Ammon's horn (tissue), 1 donor: ENCODE results near the gene BMP5.

Experiments used
- DNase-seq: peaks from one replicate; pipeline ENCODE4 v3.0.0-alpha.2; 2016; ENCODE audit warnings: low spot score

The BMP5 gene

GRCh38 chr6:55811074-55811473 is 64.3 kb downstream of the BMP5 start:
- DNase-seq, result no peak

DNA sequence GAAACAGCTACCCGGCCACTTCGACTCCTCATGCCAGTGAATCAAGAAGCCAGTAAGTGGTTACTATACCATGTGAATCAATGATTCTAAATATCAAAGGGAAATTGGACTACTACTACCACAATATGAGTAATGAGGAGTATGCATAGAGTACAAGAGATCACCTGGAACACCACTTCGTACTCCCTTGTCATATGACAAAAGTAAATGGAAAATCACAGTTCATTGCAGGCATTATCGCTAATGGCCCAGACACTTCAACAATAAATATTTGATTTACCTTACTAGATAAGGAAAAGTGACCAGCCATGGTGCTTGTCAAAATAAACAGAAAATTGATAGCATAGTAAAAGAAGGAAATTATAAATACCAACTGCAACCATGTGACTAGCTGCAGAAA is 73.1 kb downstream of the BMP5 start:
- no peak for DNase-seq

- DNase-seq, result no peak
Measured at GRCh38 chr6:55798571-55798970, 76.8 kb downstream of the BMP5 start.

GRCh38 chr6:55794136-55794812 is 81.1 kb downstream of the BMP5 start:
- DNase-seq, result no peak

- no peak for DNase-seq
Measured at GRCh38 chr6:55785273-55785672, 90.1 kb downstream of the BMP5 start.

DNA sequence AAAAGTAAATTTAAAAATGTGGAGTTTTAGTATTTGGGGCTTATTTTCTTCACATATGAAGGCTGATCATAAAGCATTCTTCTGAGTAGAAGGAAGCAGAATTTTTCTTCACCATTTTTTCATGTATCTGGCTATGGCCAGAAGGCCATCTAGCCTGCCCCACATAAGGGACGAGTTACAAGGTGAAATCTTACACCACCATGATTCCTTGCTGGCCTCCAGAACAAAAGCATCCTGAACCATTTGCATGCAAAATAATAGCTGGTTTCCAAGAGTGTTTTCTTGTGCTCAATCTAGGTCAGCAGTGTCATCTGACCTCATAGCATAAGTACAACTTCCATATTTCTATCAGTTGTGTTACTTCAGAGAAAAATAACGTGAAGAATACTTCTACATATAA is 93.1 kb downstream of the BMP5 start:
- DNase-seq, result no peak

- no peak for DNase-seq
Measured at GRCh38 chr6:55778705-55779104, 96.7 kb downstream of the BMP5 start.

DNA sequence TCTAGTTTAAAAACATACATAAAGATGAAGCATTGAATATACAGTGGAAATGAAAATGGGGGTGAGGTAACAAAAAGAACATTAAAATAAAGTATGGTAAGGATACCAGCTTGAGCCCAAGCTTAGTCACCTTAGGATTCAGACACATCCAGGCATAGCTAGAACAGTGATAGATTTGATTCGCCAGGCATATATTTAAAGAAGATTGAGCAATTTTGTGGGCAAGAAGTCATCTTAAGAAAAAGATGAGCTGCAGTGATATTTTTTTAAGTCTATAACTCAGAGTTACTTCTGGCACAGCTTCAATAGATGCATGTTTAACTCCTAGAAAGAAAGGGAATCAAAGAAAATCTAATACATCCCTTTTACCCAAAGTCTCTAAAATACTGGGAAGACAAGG is 97.9 kb downstream of the BMP5 start:
- DNase-seq, result no peak

DNA sequence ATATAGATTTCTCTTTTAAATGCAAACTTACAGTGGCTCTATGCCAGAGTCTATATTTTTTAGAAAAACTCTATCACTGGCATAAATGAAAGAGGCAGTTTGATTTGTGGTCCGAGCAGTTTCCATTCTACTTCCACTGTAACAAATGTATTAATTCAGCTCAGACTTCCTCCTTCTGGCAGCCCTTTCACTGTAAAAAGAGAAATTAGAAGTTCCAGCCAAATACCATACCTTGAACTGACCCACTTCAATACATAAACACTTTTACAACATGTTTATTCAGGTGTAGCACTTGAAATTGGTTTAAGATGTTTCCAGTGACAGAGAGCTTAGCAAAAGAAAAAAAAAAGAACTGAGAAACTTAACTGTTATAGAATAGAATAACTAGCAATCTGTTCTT is 99.3 kb downstream of the BMP5 start:
- no peak for DNase-seq

DNA sequence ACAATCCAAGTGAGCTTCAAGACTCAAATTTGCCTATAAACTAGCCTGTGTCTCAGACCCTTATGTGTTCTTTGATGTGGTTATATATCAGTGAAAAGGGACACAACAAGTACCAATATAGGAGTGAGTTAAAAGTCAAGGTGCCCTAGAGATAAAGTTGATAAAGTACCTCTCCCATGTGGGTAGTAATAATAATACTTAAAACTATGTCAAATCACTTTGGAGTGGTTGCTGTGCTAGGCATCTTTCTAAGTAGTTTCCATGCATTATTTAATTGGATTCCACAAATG is 100.4 kb downstream of the BMP5 start:
- DNase-seq, result no peak

- no peak for DNase-seq
Measured at GRCh38 chr6:55774286-55775028, 100.9 kb downstream of the BMP5 start.

- no peak for DNase-seq
Measured at GRCh38 chr6:55773620-55774216, 101.7 kb downstream of the BMP5 start.

DNA sequence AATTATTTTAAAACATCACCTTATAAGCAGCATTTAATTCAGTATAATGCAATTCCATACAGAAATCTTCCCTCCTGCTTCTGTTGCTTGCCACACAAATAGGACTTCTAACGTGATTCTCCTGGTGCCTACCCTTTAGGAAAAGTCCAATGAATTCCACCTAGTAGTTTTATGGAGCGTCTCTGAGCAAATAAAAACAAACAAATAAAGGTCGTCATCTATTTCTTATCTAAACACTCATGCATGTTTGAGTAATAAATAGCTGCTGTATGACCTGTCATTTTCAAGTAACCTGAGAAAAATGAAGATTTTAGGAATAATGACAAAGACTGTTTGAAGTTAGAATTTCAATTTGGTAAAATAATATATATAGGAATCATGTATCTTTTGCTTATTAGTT is 102.7 kb downstream of the BMP5 start:
- DNase-seq, result no peak

GRCh38 chr6:55759536-55759935 is 115.9 kb downstream of the BMP5 start:
- DNase-seq, result no peak

GRCh38 chr6:55758156-55758937 is 117.0 kb downstream of the BMP5 start:
- no peak for DNase-seq

- no peak for DNase-seq
Measured at GRCh38 chr6:55756531-55757031, 118.8 kb downstream of the BMP5 start.

DNA sequence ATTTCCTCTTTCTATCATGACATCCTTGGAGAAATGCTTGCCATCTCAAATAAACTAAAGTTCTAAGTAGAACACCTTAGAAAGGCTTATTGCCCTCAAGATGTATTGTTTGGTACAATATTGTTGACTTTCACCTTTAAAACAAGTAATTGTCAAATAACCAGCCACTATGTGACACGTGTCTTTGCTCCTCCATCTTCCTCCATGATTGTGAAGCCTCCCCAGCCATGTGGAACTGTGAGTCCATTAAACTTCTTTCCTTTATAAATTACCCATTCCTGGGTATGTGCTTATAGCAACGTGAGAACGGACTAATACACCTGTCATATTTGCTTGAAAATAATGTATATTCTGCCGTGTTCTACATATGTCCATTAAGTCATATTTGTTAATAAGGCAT is 126.5 kb downstream of the BMP5 start:
- DNase-seq, result no peak

DNA sequence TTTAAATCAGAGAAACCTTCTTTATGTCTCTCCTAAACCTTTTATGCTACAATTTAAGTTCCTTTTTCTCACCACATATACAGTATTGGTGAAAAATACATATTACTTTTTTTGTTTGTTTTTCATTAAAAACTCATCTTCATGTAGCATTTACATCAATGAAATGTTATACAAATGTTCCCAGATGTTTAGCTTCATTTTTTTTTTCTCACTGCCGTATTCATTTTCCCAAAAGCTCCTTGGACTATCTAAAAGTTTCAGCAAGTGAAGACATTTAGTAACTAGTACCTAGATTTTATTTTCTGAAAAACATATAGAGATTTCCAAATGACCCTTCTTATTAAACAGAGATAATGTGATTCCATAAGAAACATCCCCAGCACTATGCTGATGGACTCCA is 128.9 kb downstream of the BMP5 start:
- DNase-seq, result no peak

DNA sequence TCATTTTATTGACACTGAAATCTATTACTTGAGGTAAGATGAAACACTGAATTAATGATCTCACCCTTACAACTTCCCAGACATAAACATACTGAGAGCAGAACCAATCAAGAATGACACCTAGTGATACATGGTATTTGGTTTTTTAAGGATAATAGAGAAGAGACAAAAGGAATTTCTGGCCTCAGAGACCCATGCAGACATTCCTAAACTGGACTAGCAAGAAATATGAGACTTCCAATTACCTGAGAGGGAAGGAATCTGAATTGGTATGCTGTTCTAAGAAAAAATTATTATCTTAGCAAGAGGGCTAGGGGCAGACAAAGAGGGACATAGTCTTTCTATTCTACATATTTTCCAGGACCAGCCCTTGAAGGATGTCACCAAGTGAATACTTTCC is 141.1 kb downstream of the BMP5 start:
- DNase-seq, result no peak

DNA sequence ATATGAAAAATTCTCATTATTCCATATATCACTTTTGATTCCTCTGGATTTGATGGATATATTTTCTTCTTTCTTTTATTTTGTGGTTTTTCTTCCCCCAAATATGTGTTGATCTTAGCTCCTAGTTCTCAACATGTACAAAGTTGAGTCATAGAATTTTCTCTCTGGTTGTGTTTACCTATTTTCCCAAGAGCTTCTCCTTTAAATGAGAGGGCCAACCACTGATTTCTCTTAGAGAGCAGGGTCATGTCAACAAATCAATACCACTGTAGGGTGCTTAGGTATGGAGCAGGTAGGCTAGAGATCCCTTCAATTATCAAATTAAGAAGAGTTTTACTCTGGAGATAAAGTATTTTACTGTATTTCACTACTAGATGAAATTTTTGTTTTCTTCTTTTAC is 145.7 kb downstream of the BMP5 start:
- no peak for DNase-seq

- no peak for DNase-seq
Measured at GRCh38 chr6:55726144-55726543, 149.2 kb downstream of the BMP5 start.

GRCh38 chr6:55714831-55715230 is 160.6 kb downstream of the BMP5 start:
- no peak for DNase-seq

- no peak for DNase-seq
Measured at GRCh38 chr6:55713436-55713835, 162.0 kb downstream of the BMP5 start.
